Subcutaneous adipose tissue (tissue), 4 donors: ENCODE data around the gene CLDN2. TPM values are rescaled to one million over a fixed set of nuclear protein-coding genes. Genes with fewer than 3 reads are reported as not detected.

Source experiments
- CTCF ChIP-seq: fragments of 450-650 bp; IDR thresholded peaks from one replicate; pipeline ENCODE4 v1.5.1; 2016; ENCODE audit warnings: low read depth, mild to moderate bottlenecking, control low read depth, antibody characterized with exemption, moderate library complexity
- total RNA-seq, 4 donors: library from RNA; depleted of rRNA; stranded (reverse); fragments of >200 nt; gene quantifications; one replicate each; pipeline ENCODE4 v1.1.0, GENCODE V29; 2016

Gene CLDN2
- total RNA-seq, 4 donors from 2014 or later: 0.57 to 1.2 TPM; not detected in 2

- TF ChIP-seq CTCF: no peak
These were observed 6.8 kb downstream of the CLDN2 start for GRCh38 chrX:106927023-106927422.

GRCh38 chrX:106927700-106928099, 7.5 kb downstream of the CLDN2 start:
- no peak for TF ChIP-seq CTCF

GRCh38 chrX:106928227-106928626, 8.0 kb downstream of the CLDN2 start:
- no peak for TF ChIP-seq CTCF

GRCh38 chrX:106931831-106932491, 11.8 kb downstream of the CLDN2 start:
- TF ChIP-seq CTCF: no peak

- TF ChIP-seq CTCF: no peak
These were observed 12.3 kb downstream of the CLDN2 start for GRCh38 chrX:106932492-106932923.

GRCh38 chrX:106932960-106933537, 12.8 kb downstream of the CLDN2 start:
- TF ChIP-seq CTCF: no peak

- TF ChIP-seq CTCF: no peak
These were observed 13.3 kb downstream of the CLDN2 start for GRCh38 chrX:106933538-106933961.
